Smooth muscle cell (in vitro differentiated cells): ENCODE results near the gene CD93. TPM values are rescaled to one million over a fixed set of nuclear protein-coding genes. Genes with fewer than 3 reads are reported as not detected.

Experiments
- DNase-seq: peaks from one replicate; lab custom pipeline; 2025; ENCODE audit not compliant: unreplicated experiment; lab: John Stamatoyannopoulos, UW
- H2AFZ ChIP-seq: fragments of 200-600 bp; sonication (generic); 2 replicates; pipeline ENCODE4 v1.6.0; 2016; ENCODE audit warnings: antibody characterized with exemption, low read depth, mild to moderate bottlenecking
- H3F3A ChIP-seq: fragments of 200-600 bp; sonication (generic); 2 replicates; pipeline ENCODE4 v1.6.0; 2017; ENCODE audit warnings: antibody characterized with exemption, low read depth
- H3K27ac ChIP-seq: fragments of 200-600 bp; sonication (generic); 2 replicates; pipeline ENCODE4 v1.5.1; 2016; ENCODE audit warnings: low read depth, mild to moderate bottlenecking
- H3K27me3 ChIP-seq: fragments of 200-600 bp; sonication (generic); 2 replicates; pipeline ENCODE4 v1.6.1; 2016; ENCODE audit warnings: low read depth, mild to moderate bottlenecking
- H3K36me3 ChIP-seq: fragments of 200-600 bp; sonication (generic); 2 replicates; pipeline ENCODE4 v1.5.1; 2016; ENCODE audit warnings: low read depth
- H3K4me1 ChIP-seq: fragments of 200-600 bp; sonication (generic); 2 replicates; pipeline ENCODE4 v1.5.1; 2016; ENCODE audit warnings: low read depth
- H3K4me2 ChIP-seq: fragments of 200-600 bp; sonication (generic); 2 replicates; pipeline ENCODE4 v1.6.0; 2016; ENCODE audit warnings: mild to moderate bottlenecking
- H3K4me3 ChIP-seq: fragments of 200-600 bp; sonication (generic); 2 replicates; pipeline ENCODE4 v1.5.1; 2016; ENCODE audit warnings: mild to moderate bottlenecking
- H3K79me2 ChIP-seq: fragments of 200-600 bp; sonication (generic); 2 replicates; pipeline ENCODE4 v1.6.0; 2016; ENCODE audit warnings: low read depth, mild to moderate bottlenecking
- H3K9ac ChIP-seq: fragments of 200-600 bp; sonication (generic); 2 replicates; pipeline ENCODE4 v1.6.0; 2016; ENCODE audit warnings: low read depth
- H3K9me3 ChIP-seq: fragments of 200-600 bp; sonication (generic); replicated peaks from 2 replicates; pipeline ENCODE4 v1.5.1; 2016; ENCODE audit warnings: low read depth
- H4K20me1 ChIP-seq: fragments of 200-600 bp; sonication (generic); 2 replicates; pipeline ENCODE4 v1.6.0; 2016; ENCODE audit warnings: low read depth
- CTCF ChIP-seq: fragments of 200-600 bp; sonication (generic); IDR thresholded peaks from 2 replicates; pipeline ENCODE4 v1.5.1; 2017; ENCODE audit warnings: borderline replicate concordance, mild to moderate bottlenecking, antibody characterized with exemption; ENCODE audit not compliant: insufficient read depth, poor library complexity, severe bottlenecking
- WGBS: methylation state at CpG from one replicate; pipeline ENCODE4 v1.1.7; 2016; ENCODE audit warnings: low lambda C conversion rate; 5-methylcytosine and 5-hydroxymethylcytosine counted together
- polyA plus RNA-seq: library from polyadenylated mRNA; unstranded; fragments of >200 nt; fragmentation: Nextera tagmentation; extraction: Ambion mirVana; gene quantifications from 2 replicates; pipeline ENCODE4 v1.2.1, GENCODE V29; 2016
- total RNA-seq: library from RNA; depleted of rRNA; stranded (reverse); fragments of >200 nt; gene quantifications from 2 replicates; pipeline ENCODE4 v1.2.3, GENCODE V29; 2014

CD93 gene
- total and polyA plus RNA-seq, 2 experiments from 2014 or later, result not detected

GRCh38 chr20:23099791-23100719 is 13.9 kb upstream of the CD93 start:
- no peak for TF ChIP-seq CTCF

DNA sequence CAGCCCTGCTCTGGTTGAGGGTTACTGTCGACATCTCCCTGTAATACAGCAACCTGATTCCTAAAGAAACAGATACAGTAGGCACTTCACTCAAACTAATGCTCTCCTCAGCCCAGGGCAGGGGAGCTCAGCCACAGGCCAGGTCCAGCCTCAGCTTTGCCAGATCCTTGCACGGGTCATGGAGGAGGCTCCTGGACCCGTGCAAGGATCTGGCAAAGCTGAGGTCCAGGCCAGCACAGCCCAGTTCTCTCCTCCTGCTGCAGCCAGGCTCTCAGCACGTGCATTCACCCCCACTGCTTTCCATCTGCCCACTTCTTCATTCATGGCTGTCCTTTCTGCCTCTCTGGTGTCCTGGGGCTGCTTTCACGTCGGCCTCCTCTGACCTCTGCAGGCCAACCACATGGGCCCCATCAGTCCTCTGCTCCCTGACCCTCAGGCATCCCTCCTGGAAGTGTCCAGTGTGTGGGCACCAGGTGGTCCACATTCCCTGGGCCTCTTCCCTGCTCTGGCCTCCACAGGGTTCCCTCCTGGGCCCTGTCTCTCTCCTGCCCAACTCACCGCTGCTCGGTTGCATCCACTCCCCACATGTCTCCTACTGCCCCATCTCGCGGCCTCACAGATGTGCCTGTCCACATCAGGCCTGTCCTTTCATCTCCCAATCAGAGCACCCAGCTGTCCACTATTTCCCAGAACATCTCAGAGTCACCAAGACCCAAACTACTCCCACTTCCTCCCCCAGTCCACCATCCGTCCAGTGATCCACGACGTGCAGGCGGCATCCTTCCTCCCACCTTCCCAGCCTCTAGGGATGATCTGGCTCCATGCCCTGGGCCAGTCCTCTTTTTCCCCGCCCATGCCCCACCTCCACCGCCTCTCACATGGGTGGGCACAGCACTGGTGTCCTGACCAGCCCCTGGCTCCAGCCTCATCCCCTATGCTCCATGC is 11.8 kb upstream of the CD93 start:
- TF ChIP-seq CTCF, result no peak
- H3K36me3 ChIP-seq, result no peaks in the 10 kb centered on the region
- H3K4me1 ChIP-seq, result no peaks in the 10 kb centered on the region
- H3K27ac ChIP-seq, result no peak overlapping the region
- DNase-seq, result no peak
- H3K4me2 ChIP-seq, result no peak overlapping the region
- 90% methylated on average over 16 of the region's 16 CpGs for WGBS
- H3K4me3 ChIP-seq, result no peak overlapping the region
- no peaks in the 10 kb centered on the region for H3K27me3 ChIP-seq
- no peaks in the 10 kb centered on the region for H3F3A ChIP-seq
- H4K20me1 ChIP-seq, result no peaks in the 10 kb centered on the region
- H3K9me3 ChIP-seq, result no peaks in the 10 kb centered on the region
- H3K79me2 ChIP-seq, result no peaks in the 10 kb centered on the region
- H3K9ac ChIP-seq, result no peak overlapping the region
- no peak overlapping the region for H2AFZ ChIP-seq

More at GRCh38 chr20:23099791-23100719, 13.9 kb upstream of the CD93 start:
- Histone ChIP-seq H3K4me2 (no peak overlapping the region), H3K79me2 (no peaks in the 10 kb centered on the region), H3K27me3 (no peaks in the 10 kb centered on the region), H3K9ac (no peak overlapping the region), H4K20me1 (no peaks in the 10 kb centered on the region), H3K27ac (peak overlapping the region; percentile 44), H2AFZ (no peak overlapping the region), H3K9me3 (no peaks in the 10 kb centered on the region), H3K4me1 (no peaks in the 10 kb centered on the region), H3K4me3 (no peak overlapping the region), H3K36me3 (no peaks in the 10 kb centered on the region), H3F3A (no peaks in the 10 kb centered on the region)
- DNase-seq, result no peak
- 82% methylated on average over 13 of the region's 13 CpGs for WGBS

DNA sequence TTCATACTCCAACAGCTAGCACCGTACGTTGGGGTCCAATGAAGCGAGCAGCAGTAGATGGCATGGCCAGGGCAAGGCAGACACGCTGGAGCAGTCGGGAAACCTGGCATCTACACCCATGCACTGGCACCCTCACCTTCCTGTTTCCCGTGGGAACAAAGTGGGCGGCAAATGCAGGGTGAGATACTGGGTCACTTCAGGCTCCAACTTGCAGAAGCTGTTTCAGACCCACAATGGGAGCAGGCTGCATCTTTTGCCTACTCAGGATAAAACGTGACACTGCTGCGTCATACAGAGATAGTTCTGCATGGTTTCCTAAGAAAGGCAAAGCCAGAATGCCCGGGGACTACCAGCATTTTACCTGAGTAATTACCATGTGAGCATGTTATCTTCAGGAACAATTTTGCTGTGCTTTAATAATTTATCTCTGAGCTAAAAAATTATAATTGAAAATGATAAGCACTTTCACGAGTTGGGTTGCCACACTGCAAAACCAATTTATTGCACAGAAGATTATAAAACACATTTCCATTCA is 10.9 kb upstream of the CD93 start:
- no peak for DNase-seq
- H3K27ac ChIP-seq, result no peak overlapping the region
- WGBS, result 93% methylated on average over 11 of the region's 11 CpGs

More for the DNA sequence above, 10.9 kb upstream of the CD93 start:
- H3K4me3 ChIP-seq, result no peak overlapping the region
- no peak overlapping the region for H3K4me2 ChIP-seq
- H3K36me3 ChIP-seq, result no peaks in the 10 kb centered on the region
- H3K9me3 ChIP-seq, result no peaks in the 10 kb centered on the region
- no peaks in the 10 kb centered on the region for H3K27me3 ChIP-seq
- H3K9ac ChIP-seq, result no peak overlapping the region
- no peaks in the 10 kb centered on the region for H4K20me1 ChIP-seq
- no peaks in the 10 kb centered on the region for H3K79me2 ChIP-seq
- no peaks in the 10 kb centered on the region for H3F3A ChIP-seq
- H3K4me1 ChIP-seq, result no peaks in the 10 kb centered on the region
- TF ChIP-seq CTCF, result no peak
- H2AFZ ChIP-seq, result no peak overlapping the region
